Vagina (tissue), 2 donors: ENCODE results near the gene NKAP.

Experiments used
- POLR2A ChIP-seq, 2 donors: fragments of 450-650 bp; IDR thresholded peaks; one replicate each; pipeline ENCODE4 v1.6.1; 2017; ENCODE audit warnings: antibody characterized with exemption in 2 of 2, mild to moderate bottlenecking in 2 of 2, moderate library complexity in 2 of 2
- TF ChIP-seq, protein P1 (sequence below), 3 experiments: fragments of 450-650 bp in 2 of 3; fragments of 200-600 bp in 1 of 3; sonication (generic) in 1 of 3; IDR thresholded peaks; one replicate each; pipeline ENCODE4 v1.5.1; 2017 to 2019; ENCODE audit warnings: antibody characterized with exemption in 3 of 3, mild to moderate bottlenecking in 2 of 3, moderate library complexity in 2 of 3

DNA sequence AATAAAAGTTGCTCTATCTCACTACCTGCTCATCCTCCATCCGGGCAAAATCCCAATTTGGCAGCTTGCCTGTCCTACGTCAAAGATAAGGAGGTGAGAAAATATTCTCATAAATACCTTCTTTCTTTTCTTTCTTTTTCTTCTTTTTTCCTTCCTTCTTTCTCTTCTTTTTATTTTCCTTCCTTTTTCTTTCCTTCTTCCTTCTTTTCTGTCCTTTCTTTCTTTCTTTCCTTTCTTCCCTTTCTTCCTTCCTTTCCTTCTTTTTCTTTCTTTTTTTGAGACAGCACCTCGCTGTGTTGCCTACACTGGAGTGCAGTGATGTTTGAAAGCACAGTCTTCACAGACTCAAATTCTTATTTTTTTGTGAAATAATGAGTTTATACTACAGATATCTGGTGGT is 38.6 kb upstream of the NKAP start:
- no peak for TF ChIP-seq POLR2A (IDR thresholded peaks at IDR 0.05)
- TF ChIP-seq, protein P1, sequence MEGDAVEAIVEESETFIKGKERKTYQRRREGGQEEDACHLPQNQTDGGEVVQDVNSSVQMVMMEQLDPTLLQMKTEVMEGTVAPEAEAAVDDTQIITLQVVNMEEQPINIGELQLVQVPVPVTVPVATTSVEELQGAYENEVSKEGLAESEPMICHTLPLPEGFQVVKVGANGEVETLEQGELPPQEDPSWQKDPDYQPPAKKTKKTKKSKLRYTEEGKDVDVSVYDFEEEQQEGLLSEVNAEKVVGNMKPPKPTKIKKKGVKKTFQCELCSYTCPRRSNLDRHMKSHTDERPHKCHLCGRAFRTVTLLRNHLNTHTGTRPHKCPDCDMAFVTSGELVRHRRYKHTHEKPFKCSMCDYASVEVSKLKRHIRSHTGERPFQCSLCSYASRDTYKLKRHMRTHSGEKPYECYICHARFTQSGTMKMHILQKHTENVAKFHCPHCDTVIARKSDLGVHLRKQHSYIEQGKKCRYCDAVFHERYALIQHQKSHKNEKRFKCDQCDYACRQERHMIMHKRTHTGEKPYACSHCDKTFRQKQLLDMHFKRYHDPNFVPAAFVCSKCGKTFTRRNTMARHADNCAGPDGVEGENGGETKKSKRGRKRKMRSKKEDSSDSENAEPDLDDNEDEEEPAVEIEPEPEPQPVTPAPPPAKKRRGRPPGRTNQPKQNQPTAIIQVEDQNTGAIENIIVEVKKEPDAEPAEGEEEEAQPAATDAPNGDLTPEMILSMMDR (IDR thresholded peaks at IDR 0.05): no peak
